H1 (cell line): ENCODE measurements around the gene TTC21A. TPM values are rescaled to one million over a fixed set of nuclear protein-coding genes. Genes with fewer than 3 reads are reported as not detected.

Experiments used
- CBX8 ChIP-seq: fragments of 300-800, 300-1000 bp; sonication (generic); IDR thresholded peaks from 2 replicates; pipeline ENCODE4 v1.7.1; 2016; ENCODE audit warnings: low read depth, low read length, borderline replicate concordance
- CEBPB ChIP-seq: IDR thresholded peaks from 2 replicates; pipeline ENCODE4 v1.6.1; 2012; ENCODE audit warnings: low read depth, low read length
- KDM4A ChIP-seq: IDR thresholded peaks from one replicate; pipeline ENCODE4 v1.7.1; 2012; ENCODE audit warnings: low read depth, mild to moderate bottlenecking, moderate library complexity, low read length, inconsistent platforms; ENCODE audit not compliant: severe bottlenecking
- MAFK ChIP-seq: IDR thresholded peaks from 2 replicates; pipeline ENCODE4 v1.6.1; 2012; ENCODE audit warnings: low read depth, mild to moderate bottlenecking, improper control_type of control experiment, low read length
- NANOG ChIP-seq: IDR thresholded peaks from 2 replicates; pipeline ENCODE4 v1.6.1; 2011; ENCODE audit warnings: low read length, low read depth, mild to moderate bottlenecking, inconsistent platforms; ENCODE audit not compliant: insufficient read depth, poor library complexity, severe bottlenecking
- RBBP5 ChIP-seq: IDR thresholded peaks from 2 replicates; pipeline ENCODE4 v1.7.1; 2012; ENCODE audit warnings: low read depth, mild to moderate bottlenecking, inconsistent platforms, low read length, moderate library complexity, borderline replicate concordance
- RXRA ChIP-seq: IDR thresholded peaks from 2 replicates; pipeline ENCODE4 v1.6.1; 2011; ENCODE audit warnings: low read depth, mild to moderate bottlenecking, low read length, moderate library complexity; ENCODE audit not compliant: insufficient read depth
- SAP30 ChIP-seq: fragments of 300-600 bp; sonication (generic); IDR thresholded peaks from 2 replicates; pipeline ENCODE4 v1.7.1; 2012; ENCODE audit warnings: low read length, moderate library complexity, mild to moderate bottlenecking, inconsistent platforms; ENCODE audit not compliant: insufficient read depth, insufficient replicate concordance
- TAF7 ChIP-seq: optimal IDR thresholded peaks from 2 replicates; pipeline ENCODE3; 2011; ENCODE audit warnings: low read depth, mild to moderate bottlenecking, inconsistent platforms, low read length, moderate library complexity, borderline replicate concordance
- polyA plus RNA-seq, 7 experiments: library from polyadenylated mRNA; depleted of rRNA in 3 of 7; stranded (reverse) in 5 of 7; unstranded in 2 of 7; fragments of >200 nt in 5 of 7; fragments of 200-250 nt in 2 of 7; gene quantifications; 1 replicate in 5 of 7; 2 replicates in 1 of 7; 4 replicates in 1 of 7; pipeline versions ENCODE4 v1.2.1 to v1.2.3, GENCODE V29; 2011 to 2013; ENCODE audit warnings: missing spikeins in 2 of 7, mixed read lengths in 2 of 7
- total RNA-seq: library from RNA; stranded (reverse); fragmentation: NEBNext Ultra II Directional; extraction: Animal tissue kit (Norgen Biotek cat#: 25700); gene quantifications from 2 replicates; pipeline ENCODE4 v1.2.1, GENCODE V29; 2021
- TF ChIP-seq, protein P1 (sequence below): IDR thresholded peaks from 2 replicates; pipeline ENCODE4 v1.6.1; 2011; ENCODE audit warnings: low read length, improper control_type of control experiment
- TF ChIP-seq, protein P2 (sequence below): IDR thresholded peaks from 2 replicates; pipeline ENCODE4 v1.6.1; 2012; ENCODE audit warnings: inconsistent platforms

TTC21A gene
- total and polyA plus RNA-seq, 2 of the 8 experiments (the other 6 are each of a cell fraction or from before 2014, with no cell fraction given) = 2.3 to 2.8 TPM

DNA sequence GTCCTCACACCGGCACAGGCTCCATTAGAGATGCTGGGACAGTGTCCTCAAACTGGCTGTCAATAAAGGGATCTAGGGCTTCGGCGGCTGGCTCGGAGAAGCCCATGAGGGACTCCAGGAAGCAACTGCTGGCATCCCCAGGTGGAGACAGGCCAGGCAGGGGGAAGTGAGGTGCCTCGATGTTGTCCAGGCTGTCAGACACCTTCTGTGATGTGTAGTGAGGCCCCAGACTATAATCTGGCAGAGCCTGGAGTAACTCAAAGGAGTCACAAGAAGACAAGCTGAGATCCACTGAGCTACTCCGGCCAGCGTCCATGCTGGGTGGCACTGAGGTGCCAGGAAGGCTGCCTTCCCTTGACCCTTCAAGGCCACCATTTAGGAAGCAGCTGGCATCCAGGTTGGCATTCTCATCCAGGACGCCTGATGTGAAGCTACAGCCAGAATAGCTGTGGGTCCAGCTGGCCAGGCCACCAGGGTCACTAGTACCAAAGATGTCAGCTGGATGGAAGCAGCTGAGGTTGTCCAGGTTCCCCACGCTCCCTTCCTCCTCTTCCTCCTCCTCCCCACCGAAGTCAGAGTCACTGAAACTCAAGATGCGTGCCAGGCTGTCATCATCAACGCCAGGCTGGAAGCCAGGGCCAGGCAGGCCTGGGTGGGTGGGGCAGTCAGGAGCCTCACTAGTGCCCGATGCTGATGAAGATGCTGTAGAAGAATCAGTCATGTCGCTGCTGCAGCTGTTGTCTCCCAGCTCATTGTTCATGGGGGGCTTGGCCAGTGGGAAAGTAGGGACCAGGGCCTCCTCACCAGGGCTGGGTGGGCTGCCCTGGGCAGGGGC lies 35.8 kb downstream of the TTC21A start (continued):
- TF ChIP-seq MAFK (no peak), CBX8 (no peak), RXRA (no peak), SAP30 (no peak), NANOG (no peak), TAF7 (no peak), RBBP5 (no peak), KDM4A (no peak), CEBPB (no peak)
- TF ChIP-seq, protein P1, sequence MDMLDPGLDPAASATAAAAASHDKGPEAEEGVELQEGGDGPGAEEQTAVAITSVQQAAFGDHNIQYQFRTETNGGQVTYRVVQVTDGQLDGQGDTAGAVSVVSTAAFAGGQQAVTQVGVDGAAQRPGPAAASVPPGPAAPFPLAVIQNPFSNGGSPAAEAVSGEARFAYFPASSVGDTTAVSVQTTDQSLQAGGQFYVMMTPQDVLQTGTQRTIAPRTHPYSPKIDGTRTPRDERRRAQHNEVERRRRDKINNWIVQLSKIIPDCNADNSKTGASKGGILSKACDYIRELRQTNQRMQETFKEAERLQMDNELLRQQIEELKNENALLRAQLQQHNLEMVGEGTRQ = no peak
- TF ChIP-seq, protein P2, sequence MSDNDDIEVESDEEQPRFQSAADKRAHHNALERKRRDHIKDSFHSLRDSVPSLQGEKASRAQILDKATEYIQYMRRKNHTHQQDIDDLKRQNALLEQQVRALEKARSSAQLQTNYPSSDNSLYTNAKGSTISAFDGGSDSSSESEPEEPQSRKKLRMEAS = no peak
